KMS-11 (cell line): Measurements from ENCODE around the gene ACBD5.
"Not testable (repeated sequence)": the region's sequence is repeated elsewhere in the genome, so short reads cannot be mapped to it uniquely, and the experiment has no call there.

Source experiments
- H2AFZ ChIP-seq: fragments of 200-600 bp; sonication (generic); 2 replicates; pipeline ENCODE4 v1.6.1; 2016; ENCODE audit warnings: antibody characterized with exemption, mixed run types, low read depth
- H3K27ac ChIP-seq: fragments of 200-600 bp; sonication (generic); 2 replicates; pipeline ENCODE4 v1.6.1; 2016; ENCODE audit warnings: mild to moderate bottlenecking, mixed run types
- H3K27me3 ChIP-seq: fragments of 200-600 bp; sonication (generic); 2 replicates; pipeline ENCODE4 v1.6.1; 2017; ENCODE audit warnings: mild to moderate bottlenecking, low read depth, mixed run types, moderate library complexity; ENCODE audit not compliant: insufficient read depth
- H3K36me3 ChIP-seq: fragments of 200-600 bp; sonication (generic); 2 replicates; pipeline ENCODE4 v1.6.1; 2017; ENCODE audit warnings: mild to moderate bottlenecking, mixed run types; ENCODE audit not compliant: insufficient read depth
- H3K4me1 ChIP-seq: fragments of 200-600 bp; sonication (generic); 2 replicates; pipeline ENCODE4 v1.6.1; 2016; ENCODE audit warnings: mild to moderate bottlenecking, low read depth, mixed run types; ENCODE audit not compliant: poor library complexity, severe bottlenecking
- H3K4me2 ChIP-seq: fragments of 200-600 bp; sonication (generic); 2 replicates; pipeline ENCODE4 v1.7.0; 2016; ENCODE audit warnings: mild to moderate bottlenecking, mixed run types
- H3K4me3 ChIP-seq: fragments of 200-600 bp; sonication (generic); IDR thresholded peaks from 2 replicates; pipeline ENCODE4 v1.6.1; 2017; ENCODE audit warnings: low read depth, low read length, mixed read lengths; ENCODE audit not compliant: insufficient read depth
- H3K79me2 ChIP-seq: fragments of 200-600 bp; sonication (generic); 2 replicates; pipeline ENCODE4 v1.6.1; 2016; ENCODE audit warnings: low read depth, mixed run types; ENCODE audit not compliant: insufficient read depth
- H3K9ac ChIP-seq: fragments of 200-600 bp; sonication (generic); 2 replicates; pipeline ENCODE4 v1.6.1; 2016; ENCODE audit warnings: mild to moderate bottlenecking, mixed run types
- H4K20me1 ChIP-seq: fragments of 200-600 bp; sonication (generic); 2 replicates; pipeline ENCODE4 v1.6.1; 2016; ENCODE audit warnings: mild to moderate bottlenecking, mixed run types; ENCODE audit not compliant: insufficient read depth
- CTCF ChIP-seq: fragments of 200-600 bp; sonication (generic); conservative IDR thresholded peaks from 2 replicates; pipeline ENCODE4 v1.6.1; 2017; ENCODE audit warnings: low read depth, mild to moderate bottlenecking, antibody characterized with exemption, low read length, moderate library complexity, mixed read lengths

The ACBD5 gene

GRCh38 chr10:27169849-27170248 is 70.7 kb downstream of the ACBD5 start:
- Histone ChIP-seq H2AFZ (no peak overlapping the region), H3K9ac (no peak overlapping the region), H3K4me2 (no peak overlapping the region), H3K27me3 (no peaks in the 10 kb centered on the region), H3K4me1 (no peaks in the 10 kb centered on the region), H3K36me3 (peaks cover 13% of the 10 kb centered on the region; the same call in 1 of the 2 replicates), H3K27ac (no peak overlapping the region), H4K20me1 (no peaks in the 10 kb centered on the region), H3K79me2 (no peaks in the 10 kb centered on the region), H3K4me3 (no peak overlapping the region)
- TF ChIP-seq CTCF: no peak

GRCh38 chr10:27158421-27158820 is 82.2 kb downstream of the ACBD5 start:
- peaks cover 53% of the 10 kb centered on the region for H3K79me2 ChIP-seq
- no peak overlapping the region for H3K4me2 ChIP-seq
- peaks cover 16% of the 10 kb centered on the region; the same call in 1 of the 2 replicates for H3K36me3 ChIP-seq
- H3K4me3 ChIP-seq: no peak overlapping the region
- H3K9ac ChIP-seq: no peak overlapping the region
- TF ChIP-seq CTCF: no peak
- no peaks in the 10 kb centered on the region for H3K27me3 ChIP-seq
- peaks cover 19% of the 10 kb centered on the region for H3K4me1 ChIP-seq
- H2AFZ ChIP-seq: no peak overlapping the region
- H4K20me1 ChIP-seq: no peaks in the 10 kb centered on the region
- no peak overlapping the region for H3K27ac ChIP-seq

- no peak for TF ChIP-seq CTCF
- H3K27me3 ChIP-seq: no peaks in the 10 kb centered on the region
- H3K9ac ChIP-seq: peak overlapping the region; percentile 96; the same call in 1 of the 2 replicates
- H2AFZ ChIP-seq: no peak overlapping the region
- peak overlapping the region; percentile 74 for H3K4me2 ChIP-seq
- H4K20me1 ChIP-seq: peaks cover 5% of the 10 kb centered on the region; the same call in 1 of the 2 replicates
- H3K79me2 ChIP-seq: peaks cover 66% of the 10 kb centered on the region
- H3K27ac ChIP-seq: no peak overlapping the region
- H3K4me3 ChIP-seq: no peak overlapping the region
- peaks cover 29% of the 10 kb centered on the region for H3K4me1 ChIP-seq
- peaks cover 16% of the 10 kb centered on the region; the same call in 1 of the 2 replicates for H3K36me3 ChIP-seq
These were observed 83.4 kb downstream of the ACBD5 start for GRCh38 chr10:27157150-27157549.

GRCh38 chr10:27156566-27156965 is 84.0 kb downstream of the ACBD5 start:
- H3K4me2 ChIP-seq: peak overlapping the region; percentile 74
- peak overlapping the region; percentile 97 for H3K27ac ChIP-seq
- peak overlapping the region; percentile 57 for H3K4me3 ChIP-seq
- peaks cover 10% of the 10 kb centered on the region; the same call in 1 of the 2 replicates for H3K36me3 ChIP-seq
- peaks cover 72% of the 10 kb centered on the region for H3K79me2 ChIP-seq
- H3K9ac ChIP-seq: peak overlapping the region; percentile 96; the same call in 1 of the 2 replicates
- peaks cover 33% of the 10 kb centered on the region for H3K4me1 ChIP-seq
- H2AFZ ChIP-seq: peak overlapping the region; percentile 57; the same call in 1 of the 2 replicates
- not testable (repeated sequence) for H4K20me1 ChIP-seq, H3K27me3 ChIP-seq

GRCh38 chr10:27155066-27155754 is 85.4 kb downstream of the ACBD5 start, which contains the start of gene MASTL:
Gene MASTL, plus strand, starts transcription at chr10:27155352. Its CDS starts 75 bp downstream, at chr10:27155427.
- peaks cover 5% of the 10 kb centered on the region; the same call in 1 of the 2 replicates for H3K36me3 ChIP-seq
- peaks cover 14% of the 10 kb centered on the region for H4K20me1 ChIP-seq
- peak within 1 kb of the TSS; percentile 99 for H3K4me2 ChIP-seq
- H3K4me3 ChIP-seq: peak within 1 kb of the TSS; percentile 60
- H3K9ac ChIP-seq: peak within 1 kb of the TSS; percentile 96
- peak within 1 kb of the TSS; percentile 57 for H2AFZ ChIP-seq
- TF ChIP-seq CTCF: no peak
- H3K4me1 ChIP-seq: peaks cover 39% of the 10 kb centered on the region
- H3K27ac ChIP-seq: peak within 1 kb of the TSS; percentile 97
- peaks cover 85% of the 10 kb centered on the region for H3K79me2 ChIP-seq
- H3K27me3 ChIP-seq: no peaks in the 10 kb centered on the region
